ENCODE data around the gene RTKN2. TPM values are rescaled to one million over a fixed set of nuclear protein-coding genes. Genes with fewer than 3 reads are reported as not detected.

The RTKN2 gene
- polyA plus RNA-seq, 1 experiment = 1.4 TPM

DNA sequence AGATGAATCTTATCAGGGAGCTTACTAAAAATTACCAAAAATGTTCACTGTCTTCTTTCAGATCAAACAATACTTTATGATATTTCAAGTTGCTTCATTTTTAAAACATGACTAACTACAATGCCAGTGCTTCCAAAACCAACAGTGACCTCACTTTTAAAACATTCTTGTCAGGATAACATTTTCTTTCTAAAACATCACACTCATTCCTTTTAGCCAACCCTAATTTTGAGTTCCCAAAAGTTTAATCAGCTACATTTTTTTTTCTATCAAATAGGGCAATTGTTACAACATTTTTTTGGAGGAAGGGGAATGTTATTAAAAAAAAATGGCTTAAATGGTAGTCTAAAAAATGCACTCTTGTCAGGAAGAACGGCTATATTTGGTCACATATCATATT lies 37.3 kb downstream of the RTKN2 start:
- TF ChIP-seq, protein P1, sequence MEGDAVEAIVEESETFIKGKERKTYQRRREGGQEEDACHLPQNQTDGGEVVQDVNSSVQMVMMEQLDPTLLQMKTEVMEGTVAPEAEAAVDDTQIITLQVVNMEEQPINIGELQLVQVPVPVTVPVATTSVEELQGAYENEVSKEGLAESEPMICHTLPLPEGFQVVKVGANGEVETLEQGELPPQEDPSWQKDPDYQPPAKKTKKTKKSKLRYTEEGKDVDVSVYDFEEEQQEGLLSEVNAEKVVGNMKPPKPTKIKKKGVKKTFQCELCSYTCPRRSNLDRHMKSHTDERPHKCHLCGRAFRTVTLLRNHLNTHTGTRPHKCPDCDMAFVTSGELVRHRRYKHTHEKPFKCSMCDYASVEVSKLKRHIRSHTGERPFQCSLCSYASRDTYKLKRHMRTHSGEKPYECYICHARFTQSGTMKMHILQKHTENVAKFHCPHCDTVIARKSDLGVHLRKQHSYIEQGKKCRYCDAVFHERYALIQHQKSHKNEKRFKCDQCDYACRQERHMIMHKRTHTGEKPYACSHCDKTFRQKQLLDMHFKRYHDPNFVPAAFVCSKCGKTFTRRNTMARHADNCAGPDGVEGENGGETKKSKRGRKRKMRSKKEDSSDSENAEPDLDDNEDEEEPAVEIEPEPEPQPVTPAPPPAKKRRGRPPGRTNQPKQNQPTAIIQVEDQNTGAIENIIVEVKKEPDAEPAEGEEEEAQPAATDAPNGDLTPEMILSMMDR (IDR thresholded peaks at IDR 0.05; ENCODE audit: low read depth, low read length) = no peak
- peak; percentile 67 for DNase-seq (ENCODE audit: low read depth, low spot score)
- no peak overlapping the region for H3K27ac ChIP-seq (ENCODE audit: low read depth, low read length)
- CTCF ChIA-PET = interaction anchor here (1.2 to 1.3 kb wide), 2 partner anchors 14 to 33 kb away, joined by 3 to 7 read pairs; no protein-coding TSS in a partner anchor
- no peak overlapping the region for H3K4me3 ChIP-seq (ENCODE audit: low read depth, low read length)
- no peaks in the 10 kb centered on the region for H3K9me3 ChIP-seq (ENCODE audit: control insufficient read depth, insufficient read depth, low read length)
- POLR2A ChIA-PET = interaction anchor here (0.6 to 2.2 kb wide), 9 partner anchors 12 to 331 kb away, joined by 3 to 14 read pairs (median 5); no protein-coding TSS in a partner anchor
- H3K27me3 ChIP-seq (ENCODE audit: control insufficient read depth, insufficient read depth, low read length) = no peaks in the 10 kb centered on the region

DNA sequence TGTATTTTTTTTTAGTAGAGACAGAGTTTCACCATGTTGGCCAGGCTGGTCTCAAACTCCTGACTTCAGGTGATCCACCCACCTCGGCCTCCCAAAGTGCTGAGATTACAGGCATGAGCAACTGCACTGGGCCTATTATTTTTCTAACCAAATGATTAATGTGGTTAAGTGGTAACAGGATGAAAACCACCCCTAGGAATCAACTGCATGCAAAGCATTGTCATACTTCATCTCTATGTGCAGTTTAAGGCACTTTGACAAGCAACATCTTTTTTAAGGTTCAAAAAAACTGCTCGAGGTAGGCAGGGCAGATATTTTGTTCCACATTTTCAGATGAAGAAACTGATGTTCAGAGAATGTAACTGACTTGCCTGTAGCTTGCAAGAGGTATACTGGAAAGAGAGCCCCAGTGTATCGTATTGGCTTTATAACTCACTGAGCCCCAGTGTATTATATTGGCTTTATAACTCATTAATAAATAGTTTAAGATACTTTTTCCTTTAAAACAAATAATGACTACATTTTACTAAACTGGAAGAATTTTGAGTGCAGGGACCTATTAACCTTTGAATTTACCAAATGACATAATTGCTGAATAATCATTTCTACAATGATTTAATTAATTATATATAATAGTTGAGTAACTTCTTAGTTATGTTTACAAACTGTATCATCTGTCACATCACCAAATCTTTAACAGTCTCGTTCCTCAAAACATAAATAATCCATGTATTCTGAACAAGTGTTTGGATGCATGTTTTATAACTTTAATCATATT lies 38.1 kb downstream of the RTKN2 start:
- H3K27me3 ChIP-seq (ENCODE audit: control insufficient read depth, insufficient read depth, low read length) = no peaks in the 10 kb centered on the region
- CTCF ChIA-PET = interaction anchor here (0.7 to 1.3 kb wide), 3 partner anchors 10 to 15 kb away, joined by 3 to 7 read pairs (median 3); no protein-coding TSS in a partner anchor
- no peak for DNase-seq (ENCODE audit: low read depth, low spot score)
- POLR2A ChIA-PET = interaction anchor here (0.6 to 2.2 kb wide), 6 partner anchors 13 to 330 kb away, joined by 3 to 14 read pairs (median 4); no protein-coding TSS in a partner anchor
- H3K9me3 ChIP-seq (ENCODE audit: control insufficient read depth, insufficient read depth, low read length) = no peaks in the 10 kb centered on the region
- H3K27ac ChIP-seq (ENCODE audit: low read depth, low read length) = peak overlapping the region; percentile 35
- TF ChIP-seq, protein P1 (IDR thresholded peaks at IDR 0.05; ENCODE audit: low read depth, low read length) = no peak
- no peak overlapping the region for H3K4me3 ChIP-seq (ENCODE audit: low read depth, low read length)

DNA sequence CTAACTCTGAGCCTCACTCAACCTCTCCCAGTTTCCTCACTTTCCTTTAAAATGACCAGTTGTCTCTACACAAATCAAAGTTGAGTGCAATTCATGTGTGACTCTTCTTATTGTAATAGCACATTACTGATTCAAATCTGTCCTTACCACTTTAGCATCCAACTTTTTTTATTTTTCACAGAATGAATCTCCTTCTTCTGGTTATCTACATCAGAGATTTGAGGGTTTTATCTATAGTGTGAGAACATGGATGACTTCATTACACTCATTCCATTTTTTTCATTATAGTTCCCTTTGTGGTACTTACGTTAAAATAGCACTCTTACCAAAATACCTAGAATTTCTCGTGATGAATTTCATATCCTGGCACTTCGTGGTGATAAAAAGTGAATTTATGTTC lies 43.3 kb downstream of the RTKN2 start:
- Histone ChIP-seq H3K4me3 (ENCODE audit: low read depth, low read length) (no peak overlapping the region), H3K27ac (ENCODE audit: low read depth, low read length) (no peak overlapping the region), H3K27me3 (ENCODE audit: control insufficient read depth, insufficient read depth, low read length) (no peaks in the 10 kb centered on the region), H3K9me3 (ENCODE audit: control insufficient read depth, insufficient read depth, low read length) (no peaks in the 10 kb centered on the region)
- TF ChIP-seq, protein P1 (IDR thresholded peaks at IDR 0.05; ENCODE audit: low read depth, low read length) = no peak
- DNase-seq (ENCODE audit: low read depth, low spot score) = no peak
- ChIA-PET POLR2A (interaction anchor here (0.7 kb wide), 1 partner anchor 319 kb away, joined by 6 read pairs; no protein-coding TSS in a partner anchor), CTCF (interaction anchor here (1.5 kb wide), 1 partner anchor 23 kb away, joined by 4 read pairs; no protein-coding TSS in a partner anchor)

DNA sequence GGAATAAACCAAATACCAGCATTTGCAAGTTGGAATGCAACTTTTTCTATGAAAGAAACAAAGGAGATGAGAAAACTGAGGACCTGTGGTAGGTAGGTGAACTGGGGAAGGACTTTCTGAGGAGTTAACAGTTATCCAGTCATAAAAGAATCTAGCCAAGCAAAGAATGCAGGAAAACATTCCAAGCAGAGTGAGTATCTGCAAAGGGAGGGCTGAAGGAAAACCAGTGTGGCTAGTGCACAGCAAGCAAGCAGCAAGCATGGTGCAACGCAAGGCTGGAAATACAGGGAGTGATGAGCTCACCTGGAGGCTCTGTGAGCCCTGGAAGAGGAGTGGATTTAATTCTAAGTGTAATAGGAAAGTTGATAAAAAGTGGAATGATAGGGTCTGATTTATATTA lies 44.0 kb downstream of the RTKN2 start:
- no peaks in the 10 kb centered on the region for H3K9me3 ChIP-seq (ENCODE audit: control insufficient read depth, insufficient read depth, low read length)
- no peak overlapping the region for H3K27ac ChIP-seq (ENCODE audit: low read depth, low read length)
- DNase-seq (ENCODE audit: low read depth, low spot score) = no peak
- CTCF ChIA-PET = interaction anchor here (1.5 kb wide), 1 partner anchor 24 kb away, joined by 4 read pairs; no protein-coding TSS in a partner anchor
- POLR2A ChIA-PET = no interaction called here
- TF ChIP-seq, protein P1 (IDR thresholded peaks at IDR 0.05; ENCODE audit: low read depth, low read length) = no peak
- H3K4me3 ChIP-seq (ENCODE audit: low read depth, low read length) = no peak overlapping the region
- H3K27me3 ChIP-seq (ENCODE audit: control insufficient read depth, insufficient read depth, low read length) = no peaks in the 10 kb centered on the region

- POLR2A ChIA-PET = no interaction called here
- H3K4me3 ChIP-seq (ENCODE audit: low read depth, low read length) = no peak overlapping the region
- no peak for DNase-seq (ENCODE audit: low read depth, low spot score)
- H3K27ac ChIP-seq (ENCODE audit: low read depth, low read length) = no peak overlapping the region
- TF ChIP-seq, protein P1 (IDR thresholded peaks at IDR 0.05; ENCODE audit: low read depth, low read length) = no peak
- CTCF ChIA-PET = no interaction called here
- no peaks in the 10 kb centered on the region for H3K9me3 ChIP-seq (ENCODE audit: control insufficient read depth, insufficient read depth, low read length)
- H3K27me3 ChIP-seq (ENCODE audit: control insufficient read depth, insufficient read depth, low read length) = no peaks in the 10 kb centered on the region
Measured at GRCh38 chr10:62217683-62218082, 51.0 kb downstream of the RTKN2 start.

Data from AG04450 (cell line).